Activated CD8-positive, alpha-beta memory T cell treated with anti-CD3 and anti-CD28 coated beads, Interleukin-2, amount 50 U/mL, for 1 hour (primary cell): Measurements from ENCODE around the gene MAN1A2.
"Not testable (repeated sequence)": the region's sequence is repeated elsewhere in the genome, so short reads cannot be mapped to it uniquely, and the experiment has no call there.

ENCODE experiments used
- DNase-seq: peaks from one replicate; pipeline ENCODE4 v3.0.0-alpha.2; 2020; ENCODE audit errors: extremely low read depth

The MAN1A2 gene

GRCh38 chr1:117556976-117557375 is 189.7 kb downstream of the MAN1A2 start:
- no peak for DNase-seq

GRCh38 chr1:117558451-117558850 is 191.2 kb downstream of the MAN1A2 start:
- DNase-seq, result not testable (repeated sequence)

GRCh38 chr1:117559139-117559538 is 191.9 kb downstream of the MAN1A2 start:
- no peak for DNase-seq

- DNase-seq, result no peak
Measured at GRCh38 chr1:117559985-117560384, 192.7 kb downstream of the MAN1A2 start.

- DNase-seq, result no peak
Measured at GRCh38 chr1:117561071-117561470, 193.8 kb downstream of the MAN1A2 start.

GRCh38 chr1:117561551-117561950 is 194.3 kb downstream of the MAN1A2 start:
- no peak for DNase-seq

- no peak for DNase-seq
Measured at GRCh38 chr1:117562581-117563491, 195.6 kb downstream of the MAN1A2 start.

- no peak for DNase-seq
Measured at GRCh38 chr1:117563492-117563875, 196.2 kb downstream of the MAN1A2 start.

GRCh38 chr1:117564227-117565075 is 197.2 kb downstream of the MAN1A2 start:
- no peak for DNase-seq

- DNase-seq, result no peak
Measured at GRCh38 chr1:117565076-117565556, 197.9 kb downstream of the MAN1A2 start.

GRCh38 chr1:117565745-117566455 is 198.7 kb downstream of the MAN1A2 start:
- DNase-seq, result no peak

GRCh38 chr1:117566556-117566955 is 199.3 kb downstream of the MAN1A2 start:
- no peak for DNase-seq

GRCh38 chr1:117567435-117567834 is 200.2 kb downstream of the MAN1A2 start:
- DNase-seq, result no peak

GRCh38 chr1:117567976-117568375 is 200.7 kb downstream of the MAN1A2 start:
- DNase-seq, result no peak

- DNase-seq, result no peak
Measured at GRCh38 chr1:117568999-117569398, 201.8 kb downstream of the MAN1A2 start.

- no peak for DNase-seq
Measured at GRCh38 chr1:117569856-117570255, 202.6 kb downstream of the MAN1A2 start.

- DNase-seq, result no peak
Measured at GRCh38 chr1:117570988-117571409, 203.8 kb downstream of the MAN1A2 start.

- no peak for DNase-seq
Measured at GRCh38 chr1:117571496-117571895, 204.2 kb downstream of the MAN1A2 start.

- DNase-seq, result no peak
Measured at GRCh38 chr1:117572546-117572945, 205.3 kb downstream of the MAN1A2 start.

- DNase-seq, result no peak
Measured at GRCh38 chr1:117573386-117574023, 206.3 kb downstream of the MAN1A2 start.

GRCh38 chr1:117574161-117574835 is 207.0 kb downstream of the MAN1A2 start:
- no peak for DNase-seq
